ENCODE measurements around the gene RUNDC3A. TPM values are rescaled to one million over a fixed set of nuclear protein-coding genes. Genes with fewer than 3 reads are reported as not detected.

The RUNDC3A gene
- total and polyA plus RNA-seq, 2 of the 8 experiments (the other 6 are each of a cell fraction or from before 2014, with no cell fraction given) = 6.4 to 13.8 TPM

DNA sequence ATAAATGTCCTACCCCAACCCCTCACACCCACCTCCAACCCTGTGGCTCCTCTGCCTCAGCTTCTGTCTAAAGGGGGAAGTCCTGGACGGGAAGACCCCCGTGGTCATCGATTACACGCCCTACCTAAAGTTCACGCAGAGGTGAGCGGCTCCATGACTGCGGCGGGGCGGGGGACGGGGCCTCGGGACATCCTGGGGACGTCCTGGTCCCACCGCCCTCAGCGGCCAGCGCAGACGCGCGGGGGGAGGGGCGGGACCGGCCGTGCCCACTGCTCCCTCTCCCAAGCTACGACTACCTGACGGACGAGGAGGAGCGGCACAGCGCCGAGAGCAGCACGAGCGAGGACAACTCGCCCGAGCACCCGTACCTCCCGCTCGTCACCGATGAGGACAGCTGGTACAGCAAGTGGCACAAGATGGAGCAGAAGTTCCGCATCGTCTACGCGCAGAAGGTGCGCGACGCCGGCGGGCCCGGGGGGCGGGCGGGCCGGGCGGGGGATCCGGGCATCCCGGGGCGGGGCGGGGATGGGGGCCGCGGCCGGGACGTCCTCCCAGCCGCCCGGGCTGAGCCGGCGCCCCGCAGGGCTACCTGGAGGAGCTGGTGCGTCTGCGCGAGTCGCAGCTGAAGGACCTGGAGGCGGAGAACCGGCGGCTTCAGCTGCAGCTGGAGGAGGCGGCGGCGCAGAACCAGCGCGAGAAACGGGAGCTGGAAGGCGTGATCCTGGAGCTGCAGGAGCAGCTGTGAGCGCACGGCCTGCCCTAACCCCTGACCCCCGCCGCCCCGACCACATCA lies 6.7 kb downstream of the RUNDC3A start (continued):
- TF ChIP-seq, protein P1, sequence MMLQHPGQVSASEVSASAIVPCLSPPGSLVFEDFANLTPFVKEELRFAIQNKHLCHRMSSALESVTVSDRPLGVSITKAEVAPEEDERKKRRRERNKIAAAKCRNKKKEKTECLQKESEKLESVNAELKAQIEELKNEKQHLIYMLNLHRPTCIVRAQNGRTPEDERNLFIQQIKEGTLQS (IDR thresholded peaks at IDR 0.05; ENCODE audit: insufficient read depth, low read depth, low read length) = no peak
- TF ChIP-seq CBX8 (IDR thresholded peaks at IDR 0.05; ENCODE audit: borderline replicate concordance, low read depth, low read length) (no peak), TEAD4 (IDR thresholded peaks at IDR 0.05; ENCODE audit: low read depth, low read length) (no peak), CREB1 (IDR thresholded peaks at IDR 0.05) (peak; percentile 56; the same call in 1 of the 2 replicates), NANOG (IDR thresholded peaks at IDR 0.05; ENCODE audit: insufficient read depth, low read depth, low read length, poor library complexity, severe bottlenecking) (no peak), JUN (IDR thresholded peaks at IDR 0.05; ENCODE audit: low read depth, low read length) (no peak), CEBPB (IDR thresholded peaks at IDR 0.05; ENCODE audit: low read depth, low read length) (no peak), SP4 (IDR thresholded peaks at IDR 0.05; ENCODE audit: low read length) (no peak), RFX5 (IDR thresholded peaks at IDR 0.05; ENCODE audit: borderline replicate concordance, low read depth, low read length) (no peak), SP2 (IDR thresholded peaks at IDR 0.05; ENCODE audit: low read length) (no peak), EZH2 (IDR thresholded peaks at IDR 0.05; ENCODE audit: low read depth, low read length, severe bottlenecking) (peak; percentile 12), FOSL1 (IDR thresholded peaks at IDR 0.05; ENCODE audit: insufficient read depth, low read depth, low read length) (no peak), RNF2 (IDR thresholded peaks at IDR 0.05; ENCODE audit: borderline replicate concordance, low read depth, low read length, missing control alignments, poor library complexity, severe bottlenecking) (no peak), PHF8 (conservative IDR thresholded peaks at IDR 0.05; ENCODE audit: low read depth, low read length) (no peak), SUZ12 (IDR thresholded peaks at IDR 0.05; ENCODE audit: low read length) (no peak), YY1 (IDR thresholded peaks at IDR 0.05; ENCODE audit: low read depth, low read length) (no peak)
- TF ChIP-seq, protein P2, sequence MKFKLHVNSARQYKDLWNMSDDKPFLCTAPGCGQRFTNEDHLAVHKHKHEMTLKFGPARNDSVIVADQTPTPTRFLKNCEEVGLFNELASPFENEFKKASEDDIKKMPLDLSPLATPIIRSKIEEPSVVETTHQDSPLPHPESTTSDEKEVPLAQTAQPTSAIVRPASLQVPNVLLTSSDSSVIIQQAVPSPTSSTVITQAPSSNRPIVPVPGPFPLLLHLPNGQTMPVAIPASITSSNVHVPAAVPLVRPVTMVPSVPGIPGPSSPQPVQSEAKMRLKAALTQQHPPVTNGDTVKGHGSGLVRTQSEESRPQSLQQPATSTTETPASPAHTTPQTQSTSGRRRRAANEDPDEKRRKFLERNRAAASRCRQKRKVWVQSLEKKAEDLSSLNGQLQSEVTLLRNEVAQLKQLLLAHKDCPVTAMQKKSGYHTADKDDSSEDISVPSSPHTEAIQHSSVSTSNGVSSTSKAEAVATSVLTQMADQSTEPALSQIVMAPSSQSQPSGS (IDR thresholded peaks at IDR 0.05; ENCODE audit: low read length) = no peak
- TF ChIP-seq, protein P3, sequence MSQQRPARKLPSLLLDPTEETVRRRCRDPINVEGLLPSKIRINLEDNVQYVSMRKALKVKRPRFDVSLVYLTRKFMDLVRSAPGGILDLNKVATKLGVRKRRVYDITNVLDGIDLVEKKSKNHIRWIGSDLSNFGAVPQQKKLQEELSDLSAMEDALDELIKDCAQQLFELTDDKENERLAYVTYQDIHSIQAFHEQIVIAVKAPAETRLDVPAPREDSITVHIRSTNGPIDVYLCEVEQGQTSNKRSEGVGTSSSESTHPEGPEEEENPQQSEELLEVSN (IDR thresholded peaks at IDR 0.05) = peak; percentile 35; the same call in 1 of the 2 replicates
